Neural cell (in vitro differentiated cells): Measurements from ENCODE around the gene BLCAP. TPM values are rescaled to one million over a fixed set of nuclear protein-coding genes. Genes with fewer than 3 reads are reported as not detected.

ENCODE experiments used
- H2AFZ ChIP-seq: fragments of 200-600, 300-800 bp; sonication (generic), shearing (Covaris generic); 2 replicates; pipeline ENCODE4 v1.6.0; 2014; ENCODE audit warnings: low read depth, mild to moderate bottlenecking, antibody characterized with exemption, low read length, moderate library complexity
- H3F3A ChIP-seq: fragments of 200-600 bp; shearing (Covaris generic); 2 replicates; pipeline ENCODE4 v1.6.1; 2016; ENCODE audit warnings: mild to moderate bottlenecking, moderate library complexity, mixed read lengths, antibody characterized with exemption, low read length; ENCODE audit not compliant: insufficient read depth, poor library complexity, severe bottlenecking
- H3K27ac ChIP-seq: fragments of 200-600, 300-800 bp; sonication (generic), shearing (Covaris generic); 2 replicates; pipeline ENCODE4 v1.5.1; 2014; ENCODE audit warnings: mild to moderate bottlenecking, low read length, moderate library complexity
- H3K27me3 ChIP-seq: fragments of 300-800, 200-600 bp; sonication (generic), shearing (Covaris generic); 2 replicates; pipeline ENCODE4 v1.6.0; 2014; ENCODE audit warnings: mild to moderate bottlenecking, low read depth, low read length, moderate library complexity; ENCODE audit not compliant: insufficient read depth
- H3K36me3 ChIP-seq: fragments of 300-800, 200-600 bp; sonication (generic), shearing (Covaris generic); 2 replicates; pipeline ENCODE4 v1.5.1; 2014; ENCODE audit warnings: mild to moderate bottlenecking, antibody characterized with exemption, low read length, moderate library complexity; ENCODE audit not compliant: insufficient read depth
- H3K4me2 ChIP-seq: fragments of 300-800, 200-600 bp; sonication (generic), shearing (Covaris generic); 2 replicates; pipeline ENCODE4 v1.6.0; 2014; ENCODE audit warnings: mild to moderate bottlenecking, low read length
- H3K4me3 ChIP-seq: fragments of 300-800, 200-600 bp; sonication (generic), shearing (Covaris generic); 2 replicates; pipeline ENCODE4 v1.5.1; 2014; ENCODE audit warnings: mild to moderate bottlenecking, low read length, moderate library complexity
- H3K79me2 ChIP-seq: fragments of 200-600 bp; shearing (Covaris generic); replicated peaks from 2 replicates; pipeline ENCODE4 v1.6.0; 2014; ENCODE audit warnings: mild to moderate bottlenecking, low read length, moderate library complexity; ENCODE audit not compliant: insufficient read depth
- H3K9ac ChIP-seq: fragments of 300-800, 200-600 bp; sonication (generic), shearing (Covaris generic); 2 replicates; pipeline ENCODE4 v1.6.1; 2016; ENCODE audit warnings: mild to moderate bottlenecking, low read length, mixed read lengths
- H3K9me2 ChIP-seq: fragments of 200-600 bp; shearing (Covaris generic); 2 replicates; pipeline ENCODE4 v1.6.1; 2016; ENCODE audit warnings: mild to moderate bottlenecking, low read length, mixed read lengths; ENCODE audit not compliant: insufficient read depth
- H3K9me3 ChIP-seq: fragments of 200-600, 300-800 bp; sonication (generic), shearing (Covaris generic); 2 replicates; pipeline ENCODE4 v1.6.1; 2016; ENCODE audit warnings: mild to moderate bottlenecking, mixed run types, low read length, moderate library complexity, mixed read lengths
- H4K20me1 ChIP-seq: fragments of 200-600 bp; shearing (Covaris generic); 2 replicates; pipeline ENCODE4 v1.6.1; 2016; ENCODE audit warnings: mild to moderate bottlenecking, mixed run types; ENCODE audit not compliant: insufficient read depth
- CTCF ChIP-seq: fragments of 450-650 bp; IDR thresholded peaks from 2 replicates; pipeline ENCODE4 v1.5.1; 2014; ENCODE audit warnings: antibody characterized with exemption, mild to moderate bottlenecking, moderate library complexity; ENCODE audit not compliant: poor library complexity, severe bottlenecking
- EP300 ChIP-seq: fragments of 450-650 bp; conservative IDR thresholded peaks from 2 replicates; pipeline ENCODE4 v1.6.1; 2014; ENCODE audit warnings: antibody characterized with exemption, mild to moderate bottlenecking, moderate library complexity; ENCODE audit not compliant: poor library complexity, severe bottlenecking
- EZH2 ChIP-seq: fragments of 200-600, 300-800 bp; shearing (Covaris generic), sonication (generic); IDR thresholded peaks from 2 replicates; pipeline ENCODE4 v1.6.1; 2014; ENCODE audit warnings: antibody characterized with exemption, low read length, borderline replicate concordance, mild to moderate bottlenecking; ENCODE audit not compliant: insufficient read depth, poor library complexity, severe bottlenecking
- MXI1 ChIP-seq: fragments of 450-650 bp; conservative IDR thresholded peaks from 2 replicates; pipeline ENCODE4 v1.6.1; 2014; ENCODE audit warnings: antibody characterized with exemption, mild to moderate bottlenecking; ENCODE audit not compliant: poor library complexity, severe bottlenecking
- POLR2AphosphoS5 ChIP-seq: IDR thresholded peaks from 2 replicates; pipeline ENCODE4 v1.6.1; 2012
- RAD21 ChIP-seq: fragments of 450-650 bp; conservative IDR thresholded peaks from 2 replicates; pipeline ENCODE4 v1.6.1; 2014; ENCODE audit warnings: antibody characterized with exemption, mild to moderate bottlenecking, moderate library complexity
- REST ChIP-seq: IDR thresholded peaks from 2 replicates; pipeline ENCODE4 v1.6.1; 2012; ENCODE audit warnings: borderline replicate concordance
- SMC3 ChIP-seq: fragments of 450-650 bp; conservative IDR thresholded peaks from 2 replicates; pipeline ENCODE4 v1.6.1; 2014; ENCODE audit warnings: antibody characterized with exemption, mild to moderate bottlenecking, moderate library complexity; ENCODE audit not compliant: poor library complexity
- TAF1 ChIP-seq: IDR thresholded peaks from 2 replicates; pipeline ENCODE4 v1.6.1; 2012; ENCODE audit warnings: low read depth
- polyA plus RNA-seq: library from polyadenylated mRNA; depleted of rRNA; stranded (reverse); fragments of >200 nt; gene quantifications from 2 replicates; pipeline ENCODE4 v1.2.3, GENCODE V29; 2014

BLCAP gene
- polyA plus RNA-seq, 1 donor from 2014 or later: 344 TPM

GRCh38 chr20:37526238-37526838, 1.3 kb downstream of the BLCAP start:
- no peaks in the 10 kb centered on the region for H3F3A ChIP-seq
- peaks cover 59% of the 10 kb centered on the region for H3K79me2 ChIP-seq
- H3K4me3 ChIP-seq: peak overlapping the region; percentile 85
- H3K9me2 ChIP-seq: no peaks in the 10 kb centered on the region
- no peak overlapping the region for H2AFZ ChIP-seq
- peak overlapping the region; percentile 87 for H3K4me2 ChIP-seq
- peaks cover under 1% of the 10 kb centered on the region for H3K9me3 ChIP-seq
- H3K36me3 ChIP-seq: no peaks in the 10 kb centered on the region
- peaks cover 6% of the 10 kb centered on the region for H4K20me1 ChIP-seq
- peak overlapping the region; percentile 93 for H3K9ac ChIP-seq
- no peaks in the 10 kb centered on the region for H3K27me3 ChIP-seq
- no peak for TF ChIP-seq CTCF
- TF ChIP-seq RAD21: peak; percentile 31
- no peak for TF ChIP-seq REST
- peak; percentile 8 for TF ChIP-seq SMC3
- peak; percentile 80 for TF ChIP-seq MXI1
- TF ChIP-seq EP300: no peak
- TF ChIP-seq TAF1: no peak
- TF ChIP-seq POLR2AphosphoS5: peak; percentile 7
- no peak for TF ChIP-seq EZH2
- peak overlapping the region; percentile 87 for H3K27ac ChIP-seq

- no peak for TF ChIP-seq CTCF
- TF ChIP-seq TAF1: no peak
- TF ChIP-seq EZH2: no peak
- H3K9me3 ChIP-seq: peaks cover 4% of the 10 kb centered on the region
- peak overlapping the region; percentile 87 for H3K4me2 ChIP-seq
- H3K4me3 ChIP-seq: peak overlapping the region; percentile 85
- H4K20me1 ChIP-seq: peaks cover 6% of the 10 kb centered on the region
- no peaks in the 10 kb centered on the region for H3K36me3 ChIP-seq
- no peak overlapping the region for H2AFZ ChIP-seq
- peak overlapping the region; percentile 93 for H3K9ac ChIP-seq
- peaks cover 64% of the 10 kb centered on the region for H3K79me2 ChIP-seq
- H3K27ac ChIP-seq: no peak overlapping the region
- H3K9me2 ChIP-seq: no peaks in the 10 kb centered on the region
- H3K27me3 ChIP-seq: no peaks in the 10 kb centered on the region
- H3F3A ChIP-seq: no peaks in the 10 kb centered on the region
These were observed 1.9 kb downstream of the BLCAP start for GRCh38 chr20:37525810-37526209.
